ENCODE results near the gene FCSK.

GRCh38 chr16:70438585-70438968, 15.8 kb upstream of the FCSK start:
- TF ChIP-seq, protein P1, sequence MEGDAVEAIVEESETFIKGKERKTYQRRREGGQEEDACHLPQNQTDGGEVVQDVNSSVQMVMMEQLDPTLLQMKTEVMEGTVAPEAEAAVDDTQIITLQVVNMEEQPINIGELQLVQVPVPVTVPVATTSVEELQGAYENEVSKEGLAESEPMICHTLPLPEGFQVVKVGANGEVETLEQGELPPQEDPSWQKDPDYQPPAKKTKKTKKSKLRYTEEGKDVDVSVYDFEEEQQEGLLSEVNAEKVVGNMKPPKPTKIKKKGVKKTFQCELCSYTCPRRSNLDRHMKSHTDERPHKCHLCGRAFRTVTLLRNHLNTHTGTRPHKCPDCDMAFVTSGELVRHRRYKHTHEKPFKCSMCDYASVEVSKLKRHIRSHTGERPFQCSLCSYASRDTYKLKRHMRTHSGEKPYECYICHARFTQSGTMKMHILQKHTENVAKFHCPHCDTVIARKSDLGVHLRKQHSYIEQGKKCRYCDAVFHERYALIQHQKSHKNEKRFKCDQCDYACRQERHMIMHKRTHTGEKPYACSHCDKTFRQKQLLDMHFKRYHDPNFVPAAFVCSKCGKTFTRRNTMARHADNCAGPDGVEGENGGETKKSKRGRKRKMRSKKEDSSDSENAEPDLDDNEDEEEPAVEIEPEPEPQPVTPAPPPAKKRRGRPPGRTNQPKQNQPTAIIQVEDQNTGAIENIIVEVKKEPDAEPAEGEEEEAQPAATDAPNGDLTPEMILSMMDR (IDR thresholded peaks at IDR 0.05; ENCODE audit: low read depth, low read length) = no peak
- no peak for TF ChIP-seq EZH2phosphoT487 (IDR thresholded peaks at IDR 0.05; ENCODE audit: low read depth)

All from OCI-LY3 (cell line).